HG03066 (cell line): ENCODE results near the gene COX5A.

Source experiments
- ATAC-seq: cut with Tn5 transposase; IDR thresholded peaks from one replicate; pipeline ENCODE4 v1.9.1; 2021; ENCODE audit warnings: low read depth; ENCODE audit not compliant: unreplicated experiment

COX5A gene

GRCh38 chr15:74873036-74873755 is 64.7 kb downstream of the COX5A start, which contains the start of gene SCAMP2:
Gene SCAMP2 (minus strand): TSS chr15:74873365. CDS start chr15:74873255, 110 bp downstream.
- peak; percentile 76 for ATAC-seq

DNA sequence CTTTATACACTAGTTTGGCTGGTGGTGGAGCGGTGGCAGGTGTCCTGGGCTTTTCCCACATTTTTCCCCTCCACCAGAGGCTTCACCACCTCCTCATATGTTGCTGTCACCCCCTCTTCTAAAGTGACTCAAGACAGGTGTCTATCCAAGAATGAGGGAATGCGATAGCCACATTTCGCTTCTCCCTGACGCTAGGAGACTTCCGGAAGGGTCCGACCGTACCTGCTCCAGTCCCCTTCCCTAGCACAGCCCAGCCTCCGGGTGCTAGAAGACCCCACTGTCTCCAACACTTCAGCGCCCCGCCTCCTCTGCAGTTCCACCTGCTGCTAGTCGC is 65.2 kb downstream of the COX5A start:
- no peak for ATAC-seq

GRCh38 chr15:74870436-74871215 is 67.2 kb downstream of the COX5A start:
- no peak for ATAC-seq
